ENCODE data around the gene MANEAL.

Gene MANEAL

GRCh38 chr1:37831109-37831508, 37.5 kb downstream of the MANEAL start:
- FAIRE-seq: no peak

GRCh38 chr1:37831809-37832208, 38.2 kb downstream of the MANEAL start:
- peak; percentile 13 for FAIRE-seq

GRCh38 chr1:37836788-37837187, 43.1 kb downstream of the MANEAL start:
- no peak for FAIRE-seq

- FAIRE-seq: no peak
These were observed 46.0 kb downstream of the MANEAL start for GRCh38 chr1:37839676-37840075.

- FAIRE-seq: no peak
These were observed 47.1 kb downstream of the MANEAL start for GRCh38 chr1:37840711-37841110.

GRCh38 chr1:37841652-37842051, 48.0 kb downstream of the MANEAL start:
- FAIRE-seq: no peak

- no peak for FAIRE-seq
These were observed 50.9 kb downstream of the MANEAL start for GRCh38 chr1:37844536-37844935.

- FAIRE-seq: no peak
These were observed 51.5 kb downstream of the MANEAL start for GRCh38 chr1:37845049-37845646.

GRCh38 chr1:37845786-37846185, 52.1 kb downstream of the MANEAL start:
- no peak for FAIRE-seq

- no peak for FAIRE-seq
These were observed 53.1 kb downstream of the MANEAL start for GRCh38 chr1:37846647-37847339.

GRCh38 chr1:37849480-37849879, 55.8 kb downstream of the MANEAL start:
- no peak for FAIRE-seq

GRCh38 chr1:37850352-37850955, 56.8 kb downstream of the MANEAL start:
- FAIRE-seq: no peak
